Activated B cell treated with CpG ODN at 0.5 μM for 24 hours (primary cell): ENCODE measurements around the gene TRAPPC2. TPM values are rescaled to one million over a fixed set of nuclear protein-coding genes. Genes with fewer than 3 reads are reported as not detected.

Experiments
- ATAC-seq: fragments of 200-7000 bp; cut with Tn5 transposase; one replicate; pipeline ENCODE4 v1.10.0; 2021; ENCODE audit warnings: low read depth, mild to moderate bottlenecking, moderate library complexity
- CTCF ChIA-PET: fragments of 350-600 bp; sonication (Branson Sonifier 250); formaldehyde crosslinking; loops from one replicate; lab custom pipeline; 2021; ENCODE audit warnings: antibody characterized with exemption; lab: Charles Lee
- POLR2A ChIA-PET: fragments of 350-600 bp; sonication (Branson Sonifier 250); formaldehyde crosslinking; loops from one replicate; lab custom pipeline; 2021; ENCODE audit warnings: antibody characterized with exemption; lab: Charles Lee
- DNase-seq: peaks from one replicate; pipeline ENCODE4 v3.0.0; 2022
- H3K27ac Mint-ChIP-seq: one replicate; pipeline ENCODE4 v1.8.0; 2020; ENCODE audit warnings: mixed read lengths
- H3K27me3 Mint-ChIP-seq: one replicate; pipeline ENCODE4 v1.8.0; 2021; ENCODE audit warnings: mixed read lengths
- H3K36me3 Mint-ChIP-seq: one replicate; pipeline ENCODE4 v1.8.0; 2021; ENCODE audit warnings: low read depth, mixed read lengths
- H3K4me1 Mint-ChIP-seq: one replicate; pipeline ENCODE4 v1.8.0; 2021; ENCODE audit warnings: mixed read lengths
- H3K4me3 Mint-ChIP-seq: one replicate; pipeline ENCODE4 v1.8.0; 2020; ENCODE audit warnings: mild to moderate bottlenecking, mixed read lengths
- H3K9me3 Mint-ChIP-seq: one replicate; pipeline ENCODE4 v1.8.0; 2020; ENCODE audit warnings: mixed read lengths
- intact Hi-C: fragments of 100-400 bp; cut with micrococcal nuclease; formaldehyde crosslinking; loops from one replicate; pipeline ENCODE4 v1.15.1; 2024
- total RNA-seq: library from RNA; stranded (reverse); gene quantifications from 2 replicates; pipeline ENCODE4 v1.2.3, GENCODE V29; 2022
- TF ChIP-seq, protein P1 (sequence below): fragments of 200-600 bp; IDR thresholded peaks from one replicate; pipeline ENCODE4 v1.8.0; 2022; ENCODE audit warnings: antibody characterized with exemption, mild to moderate bottlenecking

Gene TRAPPC2
- total RNA-seq, 1 donor from 2014 or later, result 26.7 TPM

DNA sequence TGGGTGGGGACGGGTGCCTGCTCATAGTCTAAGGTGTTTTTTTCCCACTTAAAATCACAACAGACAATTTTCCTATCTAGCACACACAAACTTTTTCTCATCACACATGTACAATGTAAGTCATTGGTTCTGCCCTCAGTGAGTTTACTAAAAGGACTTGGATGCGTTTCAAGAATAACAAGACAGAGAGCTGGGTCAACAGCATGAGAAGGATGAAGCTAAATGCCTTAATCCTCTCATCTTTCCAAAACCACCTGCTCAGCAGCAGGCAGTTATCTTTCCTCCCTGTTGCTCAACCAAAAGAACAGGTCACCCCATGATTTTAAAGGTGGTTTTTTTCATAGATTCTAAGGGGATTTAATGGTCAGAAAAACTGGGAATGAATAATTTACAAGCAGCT lies 40.3 kb upstream of the TRAPPC2 start:
- Mint-ChIP-seq H3K36me3 (peaks cover 52% of the 10 kb centered on the region), H3K27ac (no peak overlapping the region), H3K4me3 (no peak overlapping the region), H3K4me1 (no peaks in the 10 kb centered on the region), H3K27me3 (no peaks in the 10 kb centered on the region), H3K9me3 (no peaks in the 10 kb centered on the region)
- DNase-seq (no peak), ATAC-seq (no peak)
- ChIA-PET CTCF (no interaction called here), POLR2A (no interaction called here)
- intact Hi-C loops, result no loop called here
- TF ChIP-seq, protein P1, sequence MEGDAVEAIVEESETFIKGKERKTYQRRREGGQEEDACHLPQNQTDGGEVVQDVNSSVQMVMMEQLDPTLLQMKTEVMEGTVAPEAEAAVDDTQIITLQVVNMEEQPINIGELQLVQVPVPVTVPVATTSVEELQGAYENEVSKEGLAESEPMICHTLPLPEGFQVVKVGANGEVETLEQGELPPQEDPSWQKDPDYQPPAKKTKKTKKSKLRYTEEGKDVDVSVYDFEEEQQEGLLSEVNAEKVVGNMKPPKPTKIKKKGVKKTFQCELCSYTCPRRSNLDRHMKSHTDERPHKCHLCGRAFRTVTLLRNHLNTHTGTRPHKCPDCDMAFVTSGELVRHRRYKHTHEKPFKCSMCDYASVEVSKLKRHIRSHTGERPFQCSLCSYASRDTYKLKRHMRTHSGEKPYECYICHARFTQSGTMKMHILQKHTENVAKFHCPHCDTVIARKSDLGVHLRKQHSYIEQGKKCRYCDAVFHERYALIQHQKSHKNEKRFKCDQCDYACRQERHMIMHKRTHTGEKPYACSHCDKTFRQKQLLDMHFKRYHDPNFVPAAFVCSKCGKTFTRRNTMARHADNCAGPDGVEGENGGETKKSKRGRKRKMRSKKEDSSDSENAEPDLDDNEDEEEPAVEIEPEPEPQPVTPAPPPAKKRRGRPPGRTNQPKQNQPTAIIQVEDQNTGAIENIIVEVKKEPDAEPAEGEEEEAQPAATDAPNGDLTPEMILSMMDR, result no peak

DNA sequence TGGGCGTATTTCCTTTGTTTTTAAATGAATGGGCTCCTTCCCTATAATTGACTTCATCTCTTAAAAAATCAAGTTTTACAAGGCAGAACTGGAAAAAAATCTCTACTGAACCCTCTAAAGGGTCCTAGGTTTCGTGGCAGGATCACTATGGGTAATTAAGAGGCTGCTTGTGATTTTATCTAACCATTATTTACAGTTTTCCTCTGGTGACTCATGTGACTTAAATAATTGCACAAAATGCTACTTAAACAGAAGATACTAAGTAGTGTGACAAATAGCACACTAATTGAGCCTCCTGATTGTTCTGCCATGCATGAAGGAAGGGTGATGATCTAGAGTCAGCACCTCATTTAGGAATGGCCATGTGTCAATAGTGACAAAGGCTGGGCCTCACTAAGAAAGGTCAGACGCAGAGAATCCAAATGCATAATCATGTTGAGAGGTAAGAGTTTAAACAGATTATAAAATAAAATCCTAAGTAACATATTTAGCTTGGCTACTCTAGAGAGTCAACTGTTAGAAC lies 35.7 kb upstream of the TRAPPC2 start:
- POLR2A ChIA-PET, result no interaction called here
- ATAC-seq (no peak), DNase-seq (no peak)
- H3K4me1 Mint-ChIP-seq, result no peaks in the 10 kb centered on the region
- H3K9me3 Mint-ChIP-seq, result no peaks in the 10 kb centered on the region
- CTCF ChIA-PET, result no interaction called here
- intact Hi-C loops, result no loop called here
- H3K27me3 Mint-ChIP-seq, result no peaks in the 10 kb centered on the region
- peaks cover 77% of the 10 kb centered on the region for H3K36me3 Mint-ChIP-seq
- no peak overlapping the region for H3K27ac Mint-ChIP-seq
- no peak overlapping the region for H3K4me3 Mint-ChIP-seq
- TF ChIP-seq, protein P1, result no peak

DNA sequence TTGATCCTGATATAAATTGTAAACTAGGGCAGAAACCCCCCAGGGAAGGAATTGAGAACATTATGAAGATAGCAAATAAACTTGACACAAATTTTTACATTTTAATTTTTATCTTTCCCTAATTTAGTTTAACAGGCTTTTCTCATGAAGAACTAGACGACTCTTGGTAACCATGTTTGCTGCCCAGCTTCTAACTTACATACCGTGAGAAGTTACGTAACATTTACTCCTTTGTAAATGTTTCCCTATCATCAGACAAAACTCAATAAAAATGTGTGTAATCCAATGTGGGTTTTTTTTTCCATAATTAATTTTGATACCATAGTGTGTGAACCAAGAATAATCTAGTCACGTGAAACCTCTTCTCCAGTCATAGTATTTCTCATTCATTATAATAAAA lies 34.5 kb upstream of the TRAPPC2 start:
- no peak overlapping the region for H3K27ac Mint-ChIP-seq
- TF ChIP-seq, protein P1, result no peak
- H3K4me3 Mint-ChIP-seq, result no peak overlapping the region
- peaks cover 6% of the 10 kb centered on the region for H3K4me1 Mint-ChIP-seq
- no peak for DNase-seq
- intact Hi-C loops, result no loop called here
- H3K27me3 Mint-ChIP-seq, result no peaks in the 10 kb centered on the region
- no peaks in the 10 kb centered on the region for H3K9me3 Mint-ChIP-seq
- POLR2A ChIA-PET, result no interaction called here
- ATAC-seq, result no peak
- H3K36me3 Mint-ChIP-seq, result peaks cover 73% of the 10 kb centered on the region
- CTCF ChIA-PET, result no interaction called here

DNA sequence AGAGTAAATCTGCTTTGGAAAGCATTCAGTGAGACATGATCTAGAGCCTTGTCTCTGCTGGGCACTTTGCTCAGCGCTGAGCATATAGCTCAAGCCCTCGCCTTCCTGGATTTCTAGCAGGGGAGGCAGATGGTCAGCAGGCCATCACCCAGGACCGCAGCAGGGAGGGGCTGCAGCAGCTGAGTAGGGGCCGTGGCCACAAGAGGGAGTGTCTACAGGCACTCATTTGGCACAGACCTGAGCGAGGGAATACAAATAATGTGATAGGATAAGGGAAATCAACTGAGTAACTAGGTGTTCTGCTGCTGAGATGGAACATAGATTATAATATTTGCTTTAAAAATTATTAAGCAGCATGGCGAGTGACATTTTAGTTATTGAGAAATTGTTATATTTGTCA lies 30.3 kb upstream of the TRAPPC2 start:
- DNase-seq (no peak), ATAC-seq (no peak)
- Mint-ChIP-seq H3K27me3 (no peaks in the 10 kb centered on the region), H3K4me1 (peaks cover 30% of the 10 kb centered on the region), H3K27ac (no peak overlapping the region), H3K4me3 (no peak overlapping the region), H3K36me3 (peaks cover 68% of the 10 kb centered on the region), H3K9me3 (no peaks in the 10 kb centered on the region)
- TF ChIP-seq, protein P1, result no peak
- intact Hi-C loops, result no loop called here
- POLR2A ChIA-PET, result no interaction called here
- CTCF ChIA-PET, result interaction anchor here (1.1 kb wide), 1 partner anchor 265 kb away, joined by 3 read pairs; no protein-coding TSS in a partner anchor

DNA sequence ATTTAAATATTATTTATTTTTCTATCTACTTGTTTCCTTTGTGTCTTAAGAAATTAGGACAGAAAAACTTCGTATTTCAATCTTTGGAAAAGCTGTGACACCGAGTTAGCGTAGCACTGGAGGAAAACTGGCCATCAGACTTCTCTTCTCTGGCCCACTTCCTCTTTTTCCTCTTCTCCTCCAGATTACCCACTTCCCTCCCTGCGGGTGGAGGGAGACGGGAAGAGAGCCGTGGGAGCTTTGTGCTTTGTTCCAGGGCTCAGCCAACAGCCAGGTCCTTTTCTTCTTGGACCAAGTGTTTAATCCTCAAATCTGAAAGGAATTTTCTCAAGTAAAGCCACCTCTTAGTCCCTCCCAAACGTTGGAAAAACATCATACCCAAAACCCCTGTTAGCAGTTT lies 29.9 kb upstream of the TRAPPC2 start:
- Mint-ChIP-seq H3K9me3 (no peaks in the 10 kb centered on the region), H3K27me3 (no peaks in the 10 kb centered on the region), H3K27ac (no peak overlapping the region), H3K36me3 (peaks cover 66% of the 10 kb centered on the region), H3K4me1 (peaks cover 35% of the 10 kb centered on the region), H3K4me3 (no peak overlapping the region)
- ATAC-seq, result no peak
- intact Hi-C loops, result no loop called here
- ChIA-PET CTCF (interaction anchor here (1.1 kb wide), 1 partner anchor 266 kb away, joined by 3 read pairs; no protein-coding TSS in a partner anchor), POLR2A (no interaction called here)
- TF ChIP-seq, protein P1, result no peak
- DNase-seq, result no peak
